Fibroblast of lung (primary cell): Measurements from ENCODE around the gene CD300LB.

ENCODE experiments used
- CTCF ChIP-seq, 2 donors: IDR thresholded peaks in 1 of 2; conservative IDR thresholded peaks in 1 of 2; 1 replicate in 1 of 2; 2 replicates in 1 of 2; pipeline ENCODE4 v1.5.1; 2011 to 2012; ENCODE audit warnings: low read length in 2 of 2, control low read depth in 1 of 2, inconsistent platforms in 1 of 2, low read depth in 1 of 2, mild to moderate bottlenecking in 1 of 2
- EZH2 ChIP-seq: IDR thresholded peaks from 2 replicates; pipeline ENCODE4 v1.5.1; 2012; ENCODE audit warnings: low read length, control low read depth, mild to moderate bottlenecking; ENCODE audit errors: missing control alignments

GRCh38 chr17:74554909-74555308 is 23.6 kb upstream of the CD300LB start:
- TF ChIP-seq CTCF (conservative IDR thresholded peaks at IDR 0.05 in 1 of 2, IDR thresholded peaks at IDR 0.05 in 1 of 2; ENCODE audit: low read depth in 1 of 2, low read length in 2 of 2) (no peak), EZH2 (no peak)
